Upper lobe of right lung (tissue), 1 donor: ENCODE results near the gene OR6B1. TPM values are rescaled to one million over a fixed set of nuclear protein-coding genes. Genes with fewer than 3 reads are reported as not detected.

ENCODE experiments used
- ATAC-seq: fragments of 200-7000 bp; cut with Tn5 transposase; one replicate; pipeline ENCODE4 v1.9.1; 2020; ENCODE audit warnings: mild to moderate bottlenecking, moderate library complexity
- DNase-seq: peaks from one replicate; pipeline ENCODE4 v3.0.0-alpha.2; 2020
- H3K27ac ChIP-seq: fragments of 200-600 bp; one replicate; pipeline ENCODE4 v1.8.0; 2022
- H3K27me3 ChIP-seq: fragments of 200-600 bp; one replicate; pipeline ENCODE4 v1.8.0; 2022; ENCODE audit warnings: mild to moderate bottlenecking
- H3K36me3 ChIP-seq: fragments of 200-600 bp; one replicate; pipeline ENCODE4 v1.8.0; 2022
- H3K4me1 ChIP-seq: fragments of 200-600 bp; one replicate; pipeline ENCODE4 v1.8.0; 2022
- H3K4me3 ChIP-seq: fragments of 200-600 bp; one replicate; pipeline ENCODE4 v1.8.0; 2022; ENCODE audit warnings: mild to moderate bottlenecking
- H3K9me3 ChIP-seq: fragments of 200-600 bp; one replicate; pipeline ENCODE4 v1.8.0; 2022
- CTCF ChIP-seq: fragments of 200-600 bp; IDR thresholded peaks from one replicate; pipeline ENCODE4 v1.8.0; 2022; ENCODE audit warnings: antibody characterized with exemption
- intact Hi-C: fragments of 100-400 bp; cut with DNase I; formaldehyde crosslinking; loops from one replicate; pipeline ENCODE4 v1.11.0; 2022
- total RNA-seq: library from RNA; stranded (reverse); fragmentation: NEBNext Ultra II Directional; extraction: Animal tissue kit (Norgen Biotek cat#: 25700); gene quantifications from one replicate; pipeline ENCODE4 v1.2.1, GENCODE V29; 2021
- donor health status: DM: no; HTN: yes; CAD: no; lungs with severe emphysema.

OR6B1 gene
- total RNA-seq, 1 donor from 2014 or later, result not detected

GRCh38 chr7:144028547-144028946 lies 28.4 kb downstream of the OR6B1 start:
- ATAC-seq (no peak), DNase-seq (no peak)
- Histone ChIP-seq H3K9me3 (no peaks in the 10 kb centered on the region), H3K4me1 (no peaks in the 10 kb centered on the region), H3K4me3 (no peak overlapping the region), H3K36me3 (no peaks in the 10 kb centered on the region), H3K27ac (no peak overlapping the region), H3K27me3 (no peaks in the 10 kb centered on the region)
- no peak for TF ChIP-seq CTCF
- intact Hi-C loops, result no loop called here

GRCh38 chr7:144032516-144032915 lies 32.4 kb downstream of the OR6B1 start:
- Histone ChIP-seq H3K27me3 (no peaks in the 10 kb centered on the region), H3K27ac (no peak overlapping the region), H3K9me3 (no peaks in the 10 kb centered on the region), H3K4me3 (no peak overlapping the region), H3K36me3 (no peaks in the 10 kb centered on the region), H3K4me1 (no peaks in the 10 kb centered on the region)
- TF ChIP-seq CTCF, result no peak
- intact Hi-C loops, result no loop called here
- ATAC-seq (no peak), DNase-seq (no peak)

- ATAC-seq, result no peak
- no peaks in the 10 kb centered on the region for H3K9me3 ChIP-seq
- no peak overlapping the region for H3K27ac ChIP-seq
- DNase-seq, result no peak
- TF ChIP-seq CTCF, result no peak
- H3K4me1 ChIP-seq, result no peaks in the 10 kb centered on the region
- H3K27me3 ChIP-seq, result no peaks in the 10 kb centered on the region
- no peak overlapping the region for H3K4me3 ChIP-seq
- H3K36me3 ChIP-seq, result no peaks in the 10 kb centered on the region
- intact Hi-C loops, result no loop called here
Observed at GRCh38 chr7:144032985-144033709, 33.0 kb downstream of the OR6B1 start.

GRCh38 chr7:144035385-144035784 lies 35.3 kb downstream of the OR6B1 start:
- DNase-seq, result no peak
- Histone ChIP-seq H3K4me3 (no peak overlapping the region), H3K27me3 (no peaks in the 10 kb centered on the region), H3K9me3 (no peaks in the 10 kb centered on the region), H3K36me3 (no peaks in the 10 kb centered on the region), H3K4me1 (no peaks in the 10 kb centered on the region), H3K27ac (no peak overlapping the region)
- intact Hi-C loops, result no loop called here
- no peak for TF ChIP-seq CTCF
- ATAC-seq, result no peak

- Histone ChIP-seq H3K27ac (no peak overlapping the region), H3K4me1 (no peaks in the 10 kb centered on the region), H3K9me3 (no peaks in the 10 kb centered on the region), H3K27me3 (no peaks in the 10 kb centered on the region), H3K4me3 (no peak overlapping the region), H3K36me3 (no peaks in the 10 kb centered on the region)
- DNase-seq (no peak), ATAC-seq (no peak)
- no peak for TF ChIP-seq CTCF
- intact Hi-C loops, result no loop called here
Observed at GRCh38 chr7:144036302-144036885, 36.3 kb downstream of the OR6B1 start.
